Occipital lobe (tissue), 2 donors: Measurements from ENCODE around the gene EBP. TPM values are rescaled to one million over a fixed set of nuclear protein-coding genes. Genes with fewer than 3 reads are reported as not detected.
"Not testable (repeated sequence)": the region's sequence is repeated elsewhere in the genome, so short reads cannot be mapped to it uniquely, and the experiment has no call there.

ENCODE experiments used
- DNase-seq: peaks from one replicate; lab custom pipeline; 2025; lab: John Stamatoyannopoulos, UW
- total RNA-seq: library from RNA; depleted of rRNA; stranded (reverse); fragments of >200 nt; gene quantifications from one replicate; pipeline ENCODE4 v1.2.3, GENCODE V29; 2014

EBP gene
- total RNA-seq, 1 donor from 2014 or later: 43.5 TPM

DNA sequence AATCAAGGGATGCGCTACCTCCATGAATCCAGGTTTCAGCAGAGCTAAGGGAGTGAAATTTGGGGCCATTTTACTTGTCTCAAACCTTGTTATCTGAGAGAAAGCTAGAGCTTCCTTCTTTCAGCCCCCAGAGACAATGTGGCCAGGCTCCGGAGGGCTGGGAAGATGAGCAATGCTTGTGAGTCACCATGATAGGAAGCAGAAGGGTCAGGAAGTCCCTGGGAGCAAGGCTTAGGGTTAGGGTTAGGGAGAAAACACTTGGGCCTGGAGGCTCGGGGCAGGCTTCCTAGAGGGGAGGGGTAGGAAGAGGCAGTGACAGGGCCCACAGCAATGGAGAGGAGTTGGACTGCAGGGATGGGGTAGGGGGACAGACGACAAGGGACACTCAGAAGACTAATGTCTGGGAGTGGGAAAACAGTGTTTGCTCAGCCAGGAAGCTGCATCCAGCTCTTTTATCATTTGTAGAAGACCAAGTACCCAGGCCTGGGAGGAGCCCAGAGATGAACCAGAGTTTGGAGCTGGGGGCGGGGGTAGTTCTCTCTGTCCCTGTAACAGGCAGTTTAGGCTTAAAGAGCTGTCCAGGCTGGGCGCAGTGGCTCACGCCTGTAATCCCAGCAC is 29.2 kb upstream of the EBP start:
- no peak for DNase-seq

DNA sequence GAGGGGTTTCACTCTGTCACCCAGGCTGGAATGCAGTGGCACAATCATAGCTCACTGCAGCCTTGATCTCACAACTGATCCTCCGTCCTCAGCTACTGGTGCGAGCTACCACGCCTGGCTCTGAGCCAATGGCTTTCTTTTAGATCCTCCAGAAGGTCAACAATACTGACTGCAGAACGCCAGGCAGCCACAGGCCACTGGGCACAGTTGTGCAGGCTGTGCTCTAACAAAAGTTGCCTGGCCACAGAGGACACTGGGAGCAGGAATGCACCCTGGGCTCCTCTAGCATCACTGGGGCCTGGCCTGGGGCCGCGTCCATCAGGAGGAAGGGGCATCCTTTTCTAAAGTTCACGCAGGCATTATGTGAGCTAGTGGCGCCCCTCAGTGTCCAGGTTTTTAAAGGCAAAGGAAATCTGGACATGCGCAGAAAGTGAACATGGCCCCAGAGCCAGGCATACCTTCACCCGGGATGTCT is 27.7 kb upstream of the EBP start:
- DNase-seq: no peak

DNA sequence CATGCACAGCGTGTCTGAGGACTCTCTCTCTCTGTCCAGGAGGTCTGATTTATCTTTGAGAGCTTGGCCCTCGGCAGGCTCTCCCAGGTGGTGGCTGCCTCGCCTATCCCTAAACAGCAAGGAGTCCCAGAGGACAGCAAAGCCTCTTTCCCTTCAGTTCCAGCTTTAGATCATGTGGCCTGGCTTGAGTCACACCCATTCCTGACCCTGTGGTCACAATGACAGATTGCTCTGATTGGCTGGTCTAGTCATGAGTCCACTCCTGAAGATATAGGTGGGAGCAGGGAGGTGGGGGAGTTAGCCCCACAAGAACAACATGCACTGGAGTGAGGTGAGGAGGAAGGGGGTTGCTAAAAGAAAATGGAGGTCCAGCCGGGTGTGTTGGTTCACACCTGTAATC is 24.9 kb upstream of the EBP start:
- DNase-seq: no peak

DNA sequence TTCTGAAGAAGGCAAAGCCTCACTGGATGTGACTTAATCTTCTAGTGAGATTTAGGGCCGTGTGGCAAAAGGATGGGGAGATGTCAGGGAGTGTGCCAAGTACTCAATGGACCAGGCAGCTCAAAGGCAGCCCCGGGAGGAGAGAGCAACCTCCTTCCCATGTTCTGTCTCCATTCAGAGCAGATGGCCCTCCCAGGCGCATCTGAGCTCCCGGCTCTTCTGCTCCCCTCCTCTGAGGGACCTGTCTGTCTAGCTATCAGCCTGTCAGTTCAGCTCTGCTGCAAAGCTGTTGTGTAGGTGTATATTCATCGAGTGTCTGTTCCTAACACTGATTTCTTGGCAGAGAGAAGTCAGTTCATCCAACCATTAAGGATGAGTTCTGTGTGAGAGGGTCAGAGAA is 23.7 kb upstream of the EBP start:
- no peak for DNase-seq

DNA sequence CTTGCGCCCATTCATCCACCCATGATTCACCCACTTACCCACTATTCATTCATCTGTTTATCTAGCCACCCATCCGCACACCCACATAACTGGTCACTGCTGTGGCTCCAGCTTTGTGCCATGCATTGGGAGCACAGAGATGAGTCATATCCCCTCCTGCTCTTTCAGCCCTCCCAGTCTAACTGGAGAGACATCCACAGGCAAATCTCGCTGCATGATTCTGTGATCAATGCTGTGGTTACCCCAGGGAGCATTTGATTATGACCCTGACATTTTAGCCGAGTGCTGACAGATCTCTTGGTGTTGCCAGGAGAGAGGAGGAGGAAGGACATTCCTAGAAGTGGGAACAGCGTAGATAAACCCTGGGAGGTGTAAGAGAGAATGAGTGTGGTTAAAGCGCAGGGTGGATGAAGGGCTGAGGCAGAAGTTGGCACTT is 23.2 kb upstream of the EBP start:
- DNase-seq: no peak

DNA sequence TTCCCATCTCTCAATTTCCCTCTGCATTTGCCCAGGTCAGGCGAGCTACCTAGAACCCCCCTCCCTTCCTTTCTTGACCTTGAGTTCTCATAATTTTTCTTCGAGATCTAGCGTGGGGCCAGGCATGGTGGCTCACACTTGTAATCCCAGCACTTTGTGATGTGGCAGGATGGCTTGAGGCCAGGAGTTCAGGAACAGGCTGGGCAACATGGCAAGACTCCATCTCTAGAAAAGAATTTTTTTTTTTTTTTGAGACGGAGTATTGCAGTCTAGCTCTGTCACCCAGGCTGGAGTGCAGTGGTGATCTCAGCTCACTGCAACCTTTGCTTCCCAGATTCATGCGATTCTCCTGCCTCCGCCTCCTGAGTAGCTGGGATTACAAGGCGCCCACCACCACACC is 17.3 kb upstream of the EBP start:
- no peak for DNase-seq

DNA sequence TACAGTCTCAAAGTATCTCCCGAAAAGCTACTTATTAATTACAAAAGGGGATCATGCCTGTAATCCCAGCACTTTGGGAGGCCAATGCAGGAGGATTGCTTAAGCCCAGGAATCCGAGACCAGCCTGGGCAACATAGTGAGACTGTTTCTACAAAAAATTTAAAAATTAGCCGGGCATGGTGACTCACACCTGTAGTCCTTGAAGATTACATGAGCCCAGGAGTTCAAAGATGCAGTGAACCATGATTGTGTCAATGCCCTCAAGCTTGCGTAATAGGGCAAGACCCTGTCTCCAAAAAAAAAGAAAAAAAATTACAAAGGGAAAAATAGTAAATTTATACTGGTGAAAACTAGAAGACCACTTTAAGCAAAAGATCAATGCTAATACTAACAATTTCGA is 16.1 kb upstream of the EBP start:
- DNase-seq: no peak

DNA sequence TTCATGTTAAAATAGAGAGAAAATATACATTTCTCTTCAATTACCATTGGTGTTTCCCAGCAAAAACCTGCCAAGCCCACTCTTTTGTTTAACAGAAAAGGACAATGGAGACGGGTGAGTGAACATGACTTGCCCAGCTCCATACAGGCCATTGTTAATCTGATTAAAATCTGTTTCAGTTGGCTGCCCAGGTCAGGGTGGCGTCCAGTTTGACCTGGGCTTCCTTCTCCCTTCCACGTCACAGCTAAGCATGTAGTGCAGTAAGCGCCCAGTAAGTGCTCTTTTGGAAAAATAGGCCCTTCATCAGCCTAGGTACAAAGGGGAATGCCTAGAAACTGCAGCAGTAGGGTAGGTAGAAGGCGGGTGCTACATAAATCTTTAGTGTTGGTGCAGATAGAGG is 14.4 kb upstream of the EBP start:
- no peak for DNase-seq

DNA sequence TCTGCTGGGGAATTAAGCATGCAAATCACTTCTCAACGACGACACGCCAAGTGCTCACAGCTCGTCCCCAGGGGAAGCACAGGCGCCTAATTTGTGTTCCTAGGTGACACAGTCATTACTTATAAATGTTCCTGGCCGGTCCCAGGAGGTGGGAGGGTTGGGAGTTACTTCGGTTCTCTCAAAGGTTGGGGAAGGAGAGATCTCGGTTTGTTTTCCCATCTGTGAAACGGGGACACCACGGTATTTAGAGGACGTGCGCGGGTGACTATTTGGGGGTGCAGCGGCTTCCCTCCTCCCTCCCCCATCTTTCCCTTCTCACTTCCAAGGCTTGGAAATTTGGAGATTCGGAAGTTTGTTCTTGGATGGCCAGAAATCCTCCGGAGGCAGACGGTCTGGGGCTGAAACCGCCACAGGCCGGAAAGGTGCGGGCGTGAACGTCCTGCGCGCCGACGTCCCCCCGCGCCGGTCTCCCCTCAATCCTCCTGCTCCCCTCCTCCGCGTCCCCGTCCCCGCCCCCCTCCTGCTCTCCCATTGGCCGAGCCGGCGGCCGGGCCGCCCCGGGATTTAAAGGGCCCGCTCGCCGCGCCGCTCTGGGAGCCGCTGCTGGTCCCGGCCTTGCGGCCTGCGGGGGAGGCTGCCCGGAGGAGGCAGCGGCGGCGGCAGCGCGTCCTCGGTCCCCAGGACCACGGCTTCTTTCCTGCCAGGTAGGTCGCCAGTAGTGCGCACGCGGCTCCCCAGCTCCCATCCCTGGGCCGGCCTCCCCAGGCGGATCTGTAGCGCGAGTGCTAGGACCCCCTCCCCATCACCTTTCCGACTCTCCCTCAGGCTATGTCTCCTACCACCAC is 13.0 kb upstream of the EBP start, which contains the start of gene PORCN:
TSS of gene PORCN (plus strand) at position 593 of the 845 bp plus-strand sequence. CDS start 829 bp downstream, outside the sequence.
- DNase-seq: peak; percentile 74

DNA sequence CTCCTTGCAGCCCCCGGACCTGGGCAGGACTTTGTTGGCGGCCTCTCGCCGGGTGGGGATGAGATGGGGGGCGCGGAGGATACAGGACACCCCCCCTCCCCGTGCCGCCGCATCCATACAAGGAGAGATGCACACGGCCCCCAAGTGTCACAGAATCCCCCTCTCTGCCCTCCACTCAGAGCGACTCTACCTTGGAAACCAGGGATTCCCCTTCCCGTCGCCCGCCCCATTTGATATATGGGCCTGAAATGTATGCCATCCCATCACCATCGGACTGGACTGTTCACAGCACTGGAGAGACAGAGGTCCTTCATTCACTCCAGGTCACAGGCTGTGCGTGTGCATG is 12.4 kb upstream of the EBP start:
- no peak for DNase-seq

DNA sequence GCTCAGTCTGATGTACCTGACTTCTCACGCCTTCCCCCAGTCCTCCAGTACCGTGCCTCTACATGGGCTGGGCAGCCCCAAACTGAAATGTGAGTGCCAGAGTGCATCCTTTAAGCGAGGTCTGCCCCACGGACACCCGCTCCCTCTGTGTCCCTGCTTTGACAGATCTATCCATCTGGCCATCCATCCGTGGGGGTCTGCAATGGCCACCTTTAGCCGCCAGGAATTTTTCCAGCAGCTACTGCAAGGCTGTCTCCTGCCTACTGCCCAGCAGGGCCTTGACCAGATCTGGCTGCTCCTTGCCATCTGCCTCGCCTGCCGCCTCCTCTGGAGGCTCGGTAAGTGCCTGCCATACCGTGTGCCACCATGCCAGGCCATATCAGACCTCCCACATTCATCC is 12.0 kb upstream of the EBP start:
- no peak for DNase-seq

DNA sequence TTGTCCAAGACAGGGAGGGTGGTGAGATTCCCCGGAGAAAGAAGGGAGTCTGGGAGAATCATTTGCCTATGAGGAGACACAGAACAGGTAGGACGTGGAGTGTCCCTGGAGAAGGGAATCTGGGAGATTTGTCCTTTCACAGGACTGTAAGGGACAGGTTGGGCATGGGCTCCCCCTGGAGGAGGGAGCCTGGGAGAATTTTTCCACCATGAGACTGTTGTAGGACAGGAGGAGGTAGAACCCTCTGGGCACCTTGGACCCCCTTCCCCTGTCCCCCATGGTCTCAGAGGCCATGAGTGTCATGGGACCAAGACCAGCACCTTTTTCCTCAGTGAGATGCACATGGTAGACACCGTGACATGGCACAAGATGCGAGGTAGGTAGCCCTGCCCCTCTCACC is 10.0 kb upstream of the EBP start:
- no peak for DNase-seq

DNA sequence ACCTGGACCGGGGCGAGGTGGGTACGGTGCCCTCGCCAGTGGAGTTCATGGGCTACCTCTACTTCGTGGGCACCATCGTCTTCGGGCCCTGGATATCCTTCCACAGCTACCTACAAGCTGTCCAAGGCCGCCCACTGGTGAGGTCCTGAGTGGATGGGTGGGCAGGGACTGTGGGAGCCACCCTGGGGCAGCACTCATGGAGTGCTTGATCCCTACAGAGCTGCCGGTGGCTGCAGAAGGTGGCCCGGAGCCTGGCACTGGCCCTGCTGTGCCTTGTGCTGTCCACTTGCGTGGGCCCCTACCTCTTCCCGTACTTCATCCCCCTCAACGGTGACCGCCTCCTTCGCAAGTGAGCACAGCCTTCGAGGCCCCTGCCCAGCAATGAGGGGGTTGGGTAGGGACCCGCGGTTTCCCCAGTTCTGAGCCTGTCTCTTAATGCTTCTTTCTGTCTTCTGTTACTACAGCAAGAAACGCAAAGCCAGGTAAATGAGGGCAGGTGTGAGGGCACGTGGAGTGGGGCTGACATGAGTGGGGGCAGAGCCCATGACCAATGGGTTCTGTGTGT is 9.2 kb upstream of the EBP start:
- no peak for DNase-seq

DNA sequence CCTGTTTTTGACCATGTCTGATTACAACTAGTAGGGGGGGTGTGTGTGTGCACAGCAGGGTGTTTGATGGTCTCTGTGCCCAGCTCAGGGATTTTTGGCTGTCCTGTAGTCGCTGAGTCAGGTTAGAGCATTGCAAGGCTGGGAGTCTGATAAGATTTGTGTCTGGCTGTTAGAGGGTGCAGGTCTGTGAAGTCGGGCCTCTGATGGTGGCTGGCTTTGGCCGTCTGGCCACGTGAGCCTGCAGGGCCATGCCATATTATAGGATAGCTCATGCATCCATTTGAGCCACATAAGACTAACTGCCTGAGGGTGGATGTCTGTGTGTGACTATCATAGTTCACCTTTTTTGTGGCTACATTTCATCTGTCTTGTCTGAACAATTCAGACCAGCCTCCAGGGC is 7.9 kb upstream of the EBP start:
- no peak for DNase-seq

DNA sequence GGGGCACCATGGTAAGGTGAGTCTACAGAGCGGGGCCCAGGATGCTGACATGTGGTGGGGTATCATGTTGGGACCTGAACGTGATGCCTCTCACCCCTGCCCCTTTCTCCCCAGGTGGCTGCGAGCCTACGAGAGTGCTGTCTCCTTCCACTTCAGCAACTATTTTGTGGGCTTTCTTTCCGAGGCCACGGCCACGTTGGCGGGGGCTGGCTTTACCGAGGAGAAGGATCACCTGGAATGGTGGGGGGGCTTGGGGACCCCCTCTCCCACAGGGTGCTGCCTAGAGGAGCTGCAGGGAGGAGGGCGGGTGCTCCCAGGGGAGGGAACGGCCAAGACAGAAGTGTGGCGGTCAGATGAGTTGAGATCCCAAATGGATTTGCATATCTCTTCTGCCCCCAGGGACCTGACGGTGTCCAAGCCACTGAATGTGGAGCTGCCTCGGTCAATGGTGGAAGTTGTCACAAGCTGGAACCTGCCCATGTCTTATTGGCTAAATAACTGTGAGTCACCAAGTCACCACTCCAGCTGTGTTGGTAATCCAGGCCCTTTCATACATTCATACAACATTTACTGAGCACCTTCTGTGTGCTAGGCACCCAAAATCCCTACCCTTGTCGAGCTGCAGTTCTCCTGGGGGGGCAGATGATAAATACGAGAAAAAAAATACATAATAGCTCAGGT is 7.3 kb upstream of the EBP start:
- DNase-seq: no peak

DNA sequence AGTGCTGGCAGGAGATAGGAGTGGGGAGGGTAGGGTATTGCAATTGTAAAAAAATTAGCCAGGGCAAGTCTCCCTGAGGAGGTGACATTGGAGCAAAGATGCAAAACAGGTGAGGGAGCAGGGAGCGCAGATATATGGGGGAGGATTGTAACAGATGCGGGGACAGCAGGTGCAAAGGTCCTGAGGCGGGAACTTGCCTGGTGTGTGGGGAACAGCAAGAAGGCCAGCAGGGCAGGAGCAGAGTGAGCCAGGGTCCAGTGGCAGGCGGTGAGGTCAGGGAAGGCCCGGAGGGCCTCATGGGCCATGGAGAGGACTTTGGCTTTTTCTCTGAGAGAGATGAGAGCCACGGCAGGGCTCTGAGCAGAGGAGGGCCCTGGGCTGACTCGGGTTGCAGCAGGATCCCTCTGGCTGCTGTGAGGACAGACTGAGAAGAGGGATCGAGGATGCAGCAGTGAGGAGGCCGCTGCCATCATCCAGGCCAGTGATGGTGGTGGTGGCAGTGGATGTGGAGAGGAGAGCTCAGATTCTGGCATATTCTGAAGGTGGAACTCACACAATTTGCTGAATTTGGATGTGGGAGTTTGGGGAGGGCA is 6.6 kb upstream of the EBP start:
- DNase-seq: no peak

DNA sequence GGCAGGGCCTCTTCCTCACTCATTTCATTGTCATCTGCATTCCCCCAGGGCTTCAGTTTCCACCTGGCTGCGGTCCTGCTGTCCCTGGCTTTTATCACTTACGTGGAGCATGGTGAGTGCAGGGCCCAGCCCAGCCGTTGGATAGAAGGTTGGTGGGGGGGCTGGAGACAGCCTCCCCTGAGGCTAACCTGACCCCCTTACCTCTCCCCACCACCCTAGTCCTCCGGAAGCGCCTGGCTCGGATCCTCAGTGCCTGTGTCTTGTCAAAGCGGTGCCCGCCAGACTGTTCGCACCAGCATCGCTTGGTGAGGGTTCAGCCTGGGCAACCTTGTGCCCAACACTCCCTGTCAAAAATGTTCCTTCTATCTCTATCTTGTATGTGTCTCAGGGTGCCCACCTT is 5.8 kb upstream of the EBP start:
- DNase-seq: no peak

DNA sequence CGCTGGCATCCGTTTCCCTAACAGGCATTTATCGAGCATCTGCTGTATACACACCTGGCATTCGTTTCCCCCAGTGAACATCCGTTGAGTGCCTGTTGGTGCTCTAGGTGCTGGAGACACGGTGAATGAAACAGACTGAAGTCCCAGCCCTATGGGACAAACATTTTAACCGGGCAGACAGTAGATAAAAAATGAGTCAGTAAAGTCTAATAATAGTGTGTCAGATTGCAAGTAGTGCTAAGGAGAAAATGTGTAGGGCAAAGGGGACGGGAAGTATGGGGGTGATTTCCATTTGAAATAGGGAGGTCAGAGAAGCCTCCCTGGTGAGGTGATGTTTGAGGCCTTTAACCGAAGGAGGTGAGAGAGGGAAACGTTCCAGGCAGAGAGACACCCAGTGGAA is 5.3 kb upstream of the EBP start:
- no peak for DNase-seq

DNA sequence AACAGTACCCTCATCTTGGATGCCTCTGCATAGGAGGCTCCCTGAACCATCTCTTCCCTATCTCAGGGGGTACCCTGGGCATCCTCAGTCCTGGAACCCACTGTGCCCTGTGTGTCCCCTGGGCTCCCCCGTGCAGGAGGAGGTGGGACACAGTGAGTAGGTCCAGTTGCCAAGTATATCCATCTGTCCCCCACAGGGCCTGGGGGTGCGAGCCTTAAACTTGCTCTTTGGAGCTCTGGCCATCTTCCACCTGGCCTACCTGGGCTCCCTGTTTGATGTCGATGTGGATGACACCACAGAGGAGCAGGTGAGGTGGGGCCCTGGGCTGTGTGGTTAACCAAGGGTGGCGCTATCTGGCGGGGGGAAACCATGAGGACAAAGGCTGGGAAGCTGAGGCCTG is 4.6 kb upstream of the EBP start:
- no peak for DNase-seq

DNA sequence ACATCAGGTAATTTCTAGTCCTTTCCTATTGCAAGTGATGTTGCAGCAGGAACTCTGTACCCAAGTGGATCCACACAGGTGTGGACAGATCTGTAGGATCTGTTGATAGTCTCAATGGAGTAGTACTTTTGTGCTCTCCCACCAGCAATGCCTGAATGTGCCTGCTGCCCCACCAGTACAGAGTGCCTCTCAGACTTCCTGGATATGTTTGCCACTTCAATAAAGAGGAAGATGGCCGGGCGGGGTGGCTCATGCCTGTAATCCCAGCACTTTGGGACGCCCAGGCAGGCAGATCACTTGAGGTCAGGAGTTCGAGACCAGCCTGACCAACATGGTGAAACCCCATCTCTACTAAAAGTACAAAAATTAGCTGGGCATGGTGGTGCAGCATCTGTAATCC is 2.1 kb upstream of the EBP start:
- DNase-seq: not testable (repeated sequence)

DNA sequence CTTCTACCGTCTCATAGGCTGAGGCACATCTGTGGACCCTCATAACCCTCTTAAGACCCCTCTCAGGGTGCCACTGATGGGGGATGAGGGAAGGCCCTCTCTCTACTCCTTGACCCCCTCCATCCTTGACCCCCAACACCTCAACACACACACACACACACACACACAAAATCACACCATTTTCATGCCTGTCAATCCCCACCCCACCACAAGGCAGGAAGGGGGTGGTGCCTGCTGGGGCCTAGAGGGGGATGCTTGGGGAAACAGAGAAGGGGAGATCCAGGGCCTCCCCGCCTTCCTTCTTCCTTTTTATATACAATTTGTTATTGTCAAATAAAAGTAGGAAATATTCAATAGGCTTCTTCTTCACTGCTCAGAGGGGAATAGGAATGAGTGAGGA is 1.2 kb upstream of the EBP start:
- DNase-seq: no peak

DNA sequence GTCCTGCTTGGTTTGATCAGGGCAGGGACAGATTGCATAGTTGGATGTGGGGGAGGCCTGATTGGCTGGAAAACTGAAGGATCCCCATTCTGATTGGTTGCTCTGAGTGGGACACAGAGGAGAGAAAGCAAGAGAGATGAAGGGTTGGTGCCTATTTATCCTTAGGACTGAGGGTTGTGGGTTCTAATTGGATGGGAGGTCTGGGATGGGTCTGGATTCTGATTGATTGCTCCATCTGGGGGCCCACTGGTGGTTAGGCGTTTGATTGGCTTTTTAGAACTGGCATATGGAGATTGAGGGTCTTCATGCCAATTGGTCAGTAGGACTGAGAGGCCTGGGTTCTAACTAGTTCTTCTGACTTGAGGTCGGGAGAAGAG is 644 bp upstream of the EBP start:
- no peak for DNase-seq
